ENCODE data around the gene DDT.
"Not testable (repeated sequence)": the region's sequence is repeated elsewhere in the genome, so short reads cannot be mapped to it uniquely, and the experiment has no call there.

Gene DDT

DNA sequence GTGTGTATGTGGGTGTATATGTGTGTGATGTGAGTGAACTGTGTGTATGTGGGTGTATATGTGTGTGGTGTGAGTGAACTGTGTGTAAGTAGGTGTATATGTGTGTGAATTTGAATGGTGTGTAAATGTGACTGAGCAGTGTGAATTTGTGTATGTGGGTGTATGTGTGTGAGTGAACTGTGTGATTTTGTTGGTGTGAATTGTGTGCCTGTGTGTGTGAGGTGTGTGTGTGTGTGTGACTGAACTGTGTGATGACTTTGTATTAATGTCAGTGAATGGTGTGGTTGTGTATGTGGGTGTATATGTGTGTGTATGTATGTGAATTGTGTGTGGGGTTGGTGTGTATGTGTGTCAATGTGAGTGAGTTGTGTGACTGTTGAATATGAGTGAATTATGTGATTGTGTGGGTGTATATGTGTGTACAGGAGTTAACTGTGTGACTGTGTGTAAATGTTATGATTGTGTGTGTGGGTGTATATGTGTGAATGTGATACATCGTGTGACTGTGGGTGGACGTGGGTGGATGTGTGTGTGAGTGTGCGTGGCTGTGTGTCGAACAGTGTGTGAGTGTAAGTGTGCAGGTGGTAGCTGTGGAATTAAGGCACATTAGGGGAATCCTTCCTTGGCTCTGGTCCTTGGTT lies 12.4 kb upstream of the DDT start:
- not testable (repeated sequence) for DNase-seq

- DNase-seq: not testable (repeated sequence)
These were observed 11.8 kb upstream of the DDT start for GRCh38 chr22:23986089-23986488.

DNA sequence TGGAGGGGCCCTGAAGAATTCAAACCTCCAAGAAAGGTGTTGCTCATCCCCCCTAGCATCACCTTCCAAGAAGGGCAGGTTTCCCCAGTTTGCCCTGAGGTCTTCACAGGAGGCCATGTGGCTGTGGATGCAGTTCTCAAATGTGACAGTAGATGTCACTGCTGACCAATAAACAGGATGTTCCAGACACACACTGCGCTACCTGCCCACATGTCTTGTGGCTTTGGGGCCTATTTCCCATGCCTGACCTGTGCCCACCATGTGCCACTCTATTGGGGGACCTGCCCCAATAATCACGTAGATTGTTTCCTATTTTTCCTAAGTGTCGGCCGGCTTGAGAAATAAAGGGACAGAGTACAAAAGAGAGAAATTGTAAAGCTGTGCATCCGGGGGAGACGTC lies 10.2 kb upstream of the DDT start:
- peak; percentile 51 for DNase-seq

DNA sequence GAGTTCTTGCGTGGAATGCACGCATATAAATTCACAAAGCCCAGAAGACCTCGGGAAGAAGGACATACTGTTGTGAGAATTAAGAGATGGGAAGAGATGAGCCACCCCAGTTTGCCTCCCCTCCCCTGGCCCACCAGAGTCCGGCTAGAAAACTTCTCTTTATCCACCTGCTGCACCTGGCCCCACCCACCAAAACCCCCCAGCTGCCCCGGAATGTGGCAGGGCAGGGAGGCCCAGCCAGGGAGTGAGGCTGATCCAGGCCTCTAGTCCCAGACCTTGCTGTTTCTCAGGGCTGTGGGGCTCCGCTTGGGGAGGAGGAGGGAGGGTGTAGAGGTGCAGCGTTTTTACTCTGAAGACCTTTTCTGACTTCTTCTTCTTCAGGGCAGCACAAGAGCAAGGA lies 6.3 kb upstream of the DDT start:
- not testable (repeated sequence) for DNase-seq

- not testable (repeated sequence) for DNase-seq
These were observed 5.5 kb upstream of the DDT start, which contains the start of gene GSTT2 for GRCh38 chr22:23979557-23980240. Gene GSTT2, plus strand, starts transcription at chr22:23980134.

GRCh38 chr22:23977304-23977703 lies 3.1 kb upstream of the DDT start:
- not testable (repeated sequence) for DNase-seq

DNA sequence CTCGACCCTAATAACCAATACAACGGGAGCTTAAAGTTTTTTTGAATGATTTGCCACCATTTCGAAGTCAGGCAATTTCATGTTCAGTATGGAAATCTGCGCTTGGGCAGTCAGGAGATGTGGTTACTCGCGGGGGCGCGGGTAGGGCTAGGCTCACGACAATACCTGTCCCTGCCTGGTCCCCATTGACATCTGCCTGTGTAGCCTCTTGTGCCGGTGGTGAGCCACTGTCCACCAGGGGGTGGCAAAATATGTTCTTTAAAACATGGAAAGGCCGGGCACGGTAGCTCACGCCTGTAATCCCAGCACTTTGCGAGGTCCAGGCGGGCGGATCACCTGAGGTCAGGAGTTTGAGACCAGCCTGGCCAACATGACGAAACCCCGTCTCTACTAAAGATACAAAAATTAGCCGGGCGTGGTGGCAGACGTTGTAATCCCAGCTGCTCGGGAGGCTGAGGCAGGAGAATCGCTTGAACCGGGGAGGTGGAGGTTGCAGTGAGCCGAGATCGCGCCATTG lies 653 bp upstream of the DDT start:
- DNase-seq: not testable (repeated sequence)

- not testable (repeated sequence) for DNase-seq
These were observed 2.3 kb downstream of the DDT start for GRCh38 chr22:23971927-23972326.

- DNase-seq: no peak
These were observed 3.3 kb downstream of the DDT start for GRCh38 chr22:23970816-23971486.

DNA sequence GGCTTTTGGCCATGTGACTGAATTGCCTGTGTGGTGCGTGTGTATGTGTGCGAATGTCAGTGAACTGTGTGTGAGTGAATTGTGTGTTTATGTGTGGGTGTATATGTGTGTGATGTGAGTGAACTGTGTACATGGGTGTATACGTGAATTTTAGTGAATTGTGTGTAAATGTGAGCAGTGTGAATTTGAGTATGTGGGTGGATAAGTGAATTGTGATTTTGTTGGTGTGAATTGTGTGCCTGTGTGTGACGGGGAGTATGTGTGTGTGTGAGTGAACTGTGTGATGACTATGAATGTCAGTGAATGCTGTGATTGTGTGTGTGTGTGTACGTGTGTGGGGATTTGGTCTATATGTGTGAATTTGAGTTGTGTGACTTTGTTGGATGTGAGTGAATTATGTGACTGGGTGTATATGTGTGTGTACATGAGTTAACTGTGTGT lies 4.0 kb downstream of the DDT start:
- no peak for DNase-seq

- no peak for DNase-seq
These were observed 5.2 kb downstream of the DDT start for GRCh38 chr22:23969071-23969470.

- DNase-seq: not testable (repeated sequence)
These were observed 7.7 kb downstream of the DDT start, which contains the start of gene DDTL for GRCh38 chr22:23966568-23966967. Gene DDTL, plus strand, starts transcription at chr22:23966888. Its CDS starts 27 bp downstream, at chr22:23966915.

- not testable (repeated sequence) for DNase-seq
These were observed 8.1 kb downstream of the DDT start for GRCh38 chr22:23966094-23966493.

GRCh38 chr22:23961084-23961771 lies 13.0 kb downstream of the DDT start, which contains the start of gene GSTT2B:
Gene GSTT2B, minus strand, starts transcription at chr22:23961195. Its CDS starts 64 bp downstream, at chr22:23961131.
- not testable (repeated sequence) for DNase-seq

DNA sequence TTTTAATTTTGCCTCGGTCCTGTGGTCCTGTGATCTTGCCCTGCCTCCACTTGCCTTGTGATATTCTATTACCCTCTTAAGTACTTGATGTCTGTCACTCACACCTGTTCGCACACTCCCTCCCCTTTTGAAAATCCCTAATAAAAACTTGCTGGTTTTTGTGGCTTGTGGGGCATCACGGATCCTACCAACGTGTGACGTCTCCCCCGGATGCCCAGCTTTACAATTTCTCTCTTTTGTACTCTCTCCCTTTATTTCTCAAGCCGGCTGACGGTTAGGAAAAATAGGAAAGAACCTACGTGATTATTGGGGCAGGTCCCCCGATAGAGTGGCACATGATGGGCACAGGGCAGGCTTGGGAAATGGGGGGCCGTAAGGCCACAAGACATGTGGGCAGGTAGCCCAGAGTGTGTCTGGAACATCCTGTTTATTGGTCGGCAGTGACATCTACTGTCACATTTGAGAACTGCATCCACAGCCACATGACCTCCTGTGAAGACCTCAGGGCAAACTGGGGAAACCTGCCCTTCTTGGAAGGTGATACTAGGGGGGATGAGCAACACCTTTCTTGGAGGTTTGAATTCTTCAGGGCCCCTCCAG lies 17.8 kb downstream of the DDT start:
- peak; percentile 23 for DNase-seq

DNA sequence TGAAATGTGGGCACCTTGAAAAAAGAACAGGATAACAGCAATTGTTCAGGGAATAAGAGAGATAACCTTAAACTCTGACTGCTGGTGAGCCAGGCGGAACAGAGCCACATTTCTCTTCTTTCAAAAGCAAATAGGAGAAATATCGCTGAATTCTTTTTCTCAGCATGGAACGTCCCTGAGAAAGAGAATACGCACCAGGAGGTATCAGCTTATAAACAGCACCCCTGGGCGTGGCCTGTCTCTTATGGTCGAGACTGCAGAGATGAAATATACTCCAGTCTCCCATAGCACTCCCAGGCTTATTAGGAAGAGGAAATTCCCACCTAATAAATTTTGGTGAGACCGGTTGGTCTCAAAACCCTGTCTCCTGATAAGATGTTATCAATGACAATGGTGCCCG lies 18.4 kb downstream of the DDT start:
- DNase-seq: not testable (repeated sequence)

- DNase-seq: not testable (repeated sequence)
These were observed 19.3 kb downstream of the DDT start for GRCh38 chr22:23954991-23955305.

- not testable (repeated sequence) for DNase-seq
These were observed 19.8 kb downstream of the DDT start for GRCh38 chr22:23954193-23954990.

GRCh38 chr22:23953485-23953884 lies 20.8 kb downstream of the DDT start:
- not testable (repeated sequence) for DNase-seq

DNA sequence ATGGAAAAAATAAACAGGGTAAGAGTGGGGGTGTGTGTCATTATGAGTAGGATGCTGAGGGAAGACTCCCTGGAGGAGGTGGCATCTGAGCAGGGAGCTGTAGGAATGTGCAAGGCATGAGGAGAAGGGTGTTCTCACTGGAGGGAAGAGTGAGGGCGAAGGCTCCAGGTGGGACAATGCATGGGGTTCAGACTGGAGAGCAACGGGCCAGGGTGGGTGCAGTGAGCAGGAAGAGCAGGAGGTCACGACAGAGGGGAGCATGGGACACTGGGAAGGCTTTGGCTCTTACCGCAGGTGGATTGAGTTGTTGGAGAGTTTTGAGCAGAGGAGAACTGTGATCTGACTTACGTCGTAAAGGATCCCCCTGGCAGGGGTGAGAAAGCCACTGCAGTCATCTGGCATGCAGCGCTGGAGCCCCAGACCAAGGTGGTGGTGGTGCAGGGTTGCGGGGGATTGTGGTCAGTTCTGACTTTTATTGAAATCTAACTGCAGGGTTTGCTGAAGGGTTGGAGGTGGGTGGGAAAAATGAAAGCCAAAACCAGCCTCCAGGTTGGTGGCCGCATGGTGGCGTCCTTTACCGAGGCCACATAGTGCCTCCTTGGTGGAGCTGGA lies 21.3 kb downstream of the DDT start:
- not testable (repeated sequence) for DNase-seq

DNA sequence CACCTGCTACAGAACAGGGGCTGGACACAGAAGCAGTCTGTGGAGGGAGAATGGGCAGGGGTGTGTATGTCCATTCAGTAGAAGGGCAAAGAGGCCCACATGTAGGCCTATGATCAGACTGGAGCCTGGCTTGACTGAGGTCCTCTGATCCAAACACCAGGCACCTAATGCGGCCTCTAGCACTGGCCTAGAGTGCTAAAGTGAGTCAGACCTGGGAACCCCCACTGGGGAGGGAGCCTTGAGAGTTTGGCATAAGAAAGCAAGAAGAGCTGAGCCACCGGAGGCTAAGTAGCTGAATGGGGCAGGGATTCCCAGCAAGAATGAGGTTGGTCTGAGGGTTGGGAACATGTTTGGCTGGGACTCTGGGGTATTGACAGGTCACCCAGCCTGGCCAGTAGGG lies 22.9 kb downstream of the DDT start:
- not testable (repeated sequence) for DNase-seq

Measured in NCI-H510A treated with DMSO at 0.1 percent for 48 hours (cell line).